HG02588 (cell line): ENCODE measurements around the gene RPS24.
"Not testable (repeated sequence)": the region's sequence is repeated elsewhere in the genome, so short reads cannot be mapped to it uniquely, and the experiment has no call there.

ENCODE experiments used
- ATAC-seq: cut with Tn5 transposase; IDR thresholded peaks from one replicate; pipeline ENCODE4 v1.9.1; 2021; ENCODE audit warnings: mild to moderate bottlenecking, moderate library complexity; ENCODE audit not compliant: unreplicated experiment

The RPS24 gene

GRCh38 chr10:78047314-78047891 is 13.7 kb downstream of the RPS24 start:
- ATAC-seq, result peak; percentile 45

GRCh38 chr10:78049851-78050250 is 16.2 kb downstream of the RPS24 start:
- ATAC-seq, result no peak

- no peak for ATAC-seq
Measured at GRCh38 chr10:78053211-78053868, 19.7 kb downstream of the RPS24 start.

- ATAC-seq, result no peak
Measured at GRCh38 chr10:78058562-78058961, 24.9 kb downstream of the RPS24 start.

- ATAC-seq, result no peak
Measured at GRCh38 chr10:78059906-78060702, 26.4 kb downstream of the RPS24 start.

- no peak for ATAC-seq
Measured at GRCh38 chr10:78062296-78062695, 28.6 kb downstream of the RPS24 start.

GRCh38 chr10:78063236-78063635 is 29.6 kb downstream of the RPS24 start:
- no peak for ATAC-seq

- ATAC-seq, result not testable (repeated sequence)
Measured at GRCh38 chr10:78064919-78065318, 31.3 kb downstream of the RPS24 start.

GRCh38 chr10:78065611-78066010 is 31.9 kb downstream of the RPS24 start:
- ATAC-seq, result no peak

GRCh38 chr10:78066012-78066411 is 32.3 kb downstream of the RPS24 start:
- ATAC-seq, result no peak

GRCh38 chr10:78066728-78067430 is 33.2 kb downstream of the RPS24 start:
- no peak for ATAC-seq

- ATAC-seq, result no peak
Measured at GRCh38 chr10:78069151-78069550, 35.5 kb downstream of the RPS24 start.

- ATAC-seq, result not testable (repeated sequence)
Measured at GRCh38 chr10:78070064-78070463, 36.4 kb downstream of the RPS24 start.

- ATAC-seq, result no peak
Measured at GRCh38 chr10:78070726-78071125, 37.1 kb downstream of the RPS24 start.

GRCh38 chr10:78071140-78071856 is 37.6 kb downstream of the RPS24 start:
- ATAC-seq, result no peak

- ATAC-seq, result no peak
Measured at GRCh38 chr10:78071857-78072179, 38.2 kb downstream of the RPS24 start.

- no peak for ATAC-seq
Measured at GRCh38 chr10:78072504-78072903, 38.8 kb downstream of the RPS24 start.

- not testable (repeated sequence) for ATAC-seq
Measured at GRCh38 chr10:78075806-78076205, 42.1 kb downstream of the RPS24 start.

- no peak for ATAC-seq
Measured at GRCh38 chr10:78078539-78079330, 45.1 kb downstream of the RPS24 start.

GRCh38 chr10:78079411-78079810 is 45.7 kb downstream of the RPS24 start:
- ATAC-seq, result no peak
